SHP77 treated with DMSO at 0.1 percent for 48 hours (cell line): Measurements from ENCODE around the gene VPS35.
A peak's percentile ranks its signal among the peaks of the same experiment; 100 is the strongest.
"Not testable (repeated sequence)": the region's sequence is repeated elsewhere in the genome, so short reads cannot be mapped to it uniquely, and the experiment has no call there.

ENCODE experiments used
- DNase-seq: peaks from one replicate; lab custom pipeline; 2025; lab: John Stamatoyannopoulos, UW

The VPS35 gene

GRCh38 chr16:46658925-46659324 is 30.1 kb downstream of the VPS35 start:
- no peak for DNase-seq

- DNase-seq: no peak
Observed at GRCh38 chr16:46651305-46651704, 37.7 kb downstream of the VPS35 start.

- DNase-seq: no peak
Observed at GRCh38 chr16:46650254-46650623, 38.7 kb downstream of the VPS35 start.

DNA sequence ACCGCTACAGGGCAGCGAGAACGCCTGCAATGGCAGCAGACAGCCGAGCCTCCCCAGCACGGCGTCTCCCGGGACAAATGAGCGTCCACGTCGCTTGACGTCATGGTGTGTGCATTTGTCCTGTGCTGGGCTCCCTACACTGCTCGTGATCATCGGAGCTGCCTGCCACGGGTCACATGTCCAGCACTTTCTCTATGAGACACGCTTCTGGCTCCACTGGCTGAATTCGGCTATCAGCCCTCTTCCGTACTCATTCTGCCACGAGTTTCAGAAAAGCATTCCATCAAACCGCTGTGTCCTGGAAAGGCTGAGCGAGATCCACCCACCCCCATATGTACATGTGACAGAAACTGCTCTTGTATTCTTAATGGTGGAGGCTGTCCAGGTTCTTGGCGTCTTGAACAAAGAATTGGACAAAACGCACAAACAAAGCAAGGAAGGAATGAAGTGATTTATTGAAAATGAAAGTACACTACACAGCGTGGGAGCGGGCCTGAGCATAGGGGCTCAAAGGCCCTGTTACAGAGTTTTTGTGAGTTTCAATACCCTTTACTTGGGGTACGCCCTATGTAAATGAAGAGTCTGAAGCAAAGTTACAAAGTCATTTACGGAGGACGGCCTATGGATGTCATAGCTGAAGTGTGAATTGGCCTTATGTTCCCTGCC is 39.3 kb downstream of the VPS35 start:
- no peak for DNase-seq

GRCh38 chr16:46648656-46649055 is 40.3 kb downstream of the VPS35 start:
- DNase-seq: no peak

DNA sequence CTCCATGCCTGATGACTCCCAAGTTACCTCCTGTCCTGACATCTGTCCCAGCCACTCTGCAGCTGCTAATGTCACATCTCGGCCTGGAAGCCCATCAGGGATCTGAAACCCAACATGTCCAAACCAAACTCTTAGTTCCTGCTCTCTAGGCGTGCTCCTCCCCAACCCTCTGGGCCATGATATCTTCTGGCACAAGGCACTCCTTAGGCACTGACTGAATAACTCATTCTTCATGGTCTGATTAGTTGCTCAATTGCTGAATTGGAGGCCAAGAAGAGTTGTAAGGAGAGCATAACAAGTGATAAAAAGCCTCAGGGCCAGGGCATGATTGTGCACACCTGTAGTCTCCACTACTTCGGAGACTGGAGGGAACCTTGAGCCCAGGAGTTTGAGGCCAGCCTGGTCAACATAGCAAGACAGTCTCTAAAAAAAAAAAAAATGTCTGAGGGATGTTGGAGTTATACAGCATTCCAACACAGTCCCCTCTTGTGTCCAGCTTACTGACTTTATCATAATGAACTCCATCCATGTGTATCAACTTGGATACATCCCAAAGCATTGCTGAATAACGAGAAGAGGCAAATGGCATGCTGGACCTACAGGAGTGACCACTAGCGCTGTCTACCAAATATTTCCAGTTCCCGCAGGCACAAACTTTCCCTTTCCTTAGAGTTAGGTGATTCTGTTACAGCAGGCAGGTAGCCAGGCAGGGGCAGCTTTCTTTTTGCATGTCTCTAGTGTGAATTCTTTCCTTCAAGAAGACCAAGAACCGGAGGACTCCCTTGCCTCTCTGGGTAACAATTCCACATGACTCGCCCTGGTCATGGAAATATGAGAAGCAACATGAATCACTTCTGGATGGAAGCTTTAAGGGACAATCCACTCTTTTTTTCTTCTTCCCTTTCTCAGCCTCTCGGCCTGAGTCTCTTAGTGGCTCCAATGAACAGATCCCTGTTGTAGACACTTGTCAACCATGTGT is 49.7 kb downstream of the VPS35 start:
- DNase-seq: no peak

DNA sequence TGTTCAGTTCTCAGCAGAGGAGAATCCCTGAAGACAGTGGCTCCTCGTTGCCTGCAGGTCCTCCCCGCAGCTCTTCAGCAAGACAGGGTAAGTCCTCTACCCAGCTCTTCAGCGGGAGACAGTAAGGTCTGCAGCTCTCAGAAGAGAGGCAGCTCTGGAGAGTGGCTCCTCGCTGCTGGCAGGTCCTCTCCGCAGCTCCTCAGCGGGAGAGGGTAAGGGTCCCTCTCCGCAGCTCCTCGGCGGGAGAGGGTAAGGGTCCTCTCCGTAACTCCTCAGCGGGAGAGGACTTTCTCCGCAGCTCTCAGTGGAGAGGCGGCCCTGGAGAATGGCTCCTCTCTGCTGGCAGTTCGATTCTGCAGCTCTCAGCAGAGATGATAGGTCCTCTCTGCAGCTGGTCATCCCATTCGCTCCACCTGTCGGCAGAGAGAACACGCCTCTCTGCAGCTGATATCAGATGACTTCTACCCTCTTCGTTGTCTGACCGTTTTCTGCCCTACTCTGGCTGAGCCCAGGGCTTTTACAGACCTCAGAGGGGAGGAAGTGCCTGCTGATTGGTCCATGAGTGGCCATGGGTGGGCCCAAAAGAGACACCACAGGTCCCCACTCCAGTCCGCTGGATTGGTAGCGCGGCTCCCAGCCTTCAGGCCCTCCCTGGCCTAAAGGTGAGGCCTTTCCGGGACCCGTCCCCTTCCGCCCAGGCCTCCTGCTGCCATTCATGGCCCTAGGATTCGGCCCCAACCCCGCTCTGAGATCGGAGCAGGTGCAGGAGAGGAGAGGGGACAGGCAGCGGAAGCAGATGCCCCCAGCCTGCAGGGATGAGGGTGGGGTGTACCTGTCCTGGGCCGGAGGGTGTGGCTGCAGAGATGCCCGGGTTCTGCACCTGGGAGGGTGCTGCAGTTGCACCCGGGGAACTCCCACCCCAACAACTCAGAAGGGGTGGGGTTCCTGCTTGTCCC is 55.9 kb downstream of the VPS35 start:
- peak; percentile 95 for DNase-seq

GRCh38 chr16:46629331-46630219 is 59.4 kb downstream of the VPS35 start:
- peak; percentile 39 for DNase-seq

DNA sequence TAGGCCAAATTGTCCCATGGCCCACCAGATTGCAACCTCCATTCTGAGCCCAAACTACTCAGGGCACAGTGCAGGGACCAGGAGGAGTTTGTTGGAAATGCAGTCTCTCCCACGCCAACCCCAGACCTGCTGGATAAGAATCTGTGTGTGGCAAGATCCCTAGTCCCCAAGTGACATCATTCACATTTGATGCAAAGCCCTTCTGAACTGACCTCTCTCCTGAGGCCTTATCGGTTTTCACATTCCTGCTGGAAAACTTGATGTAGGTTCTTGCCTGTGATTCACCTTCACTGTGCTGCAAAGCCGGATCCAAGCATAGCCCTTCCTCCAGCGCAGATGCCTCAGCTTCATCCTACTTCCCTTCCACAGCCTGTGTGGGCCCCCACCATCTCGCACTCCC is 61.2 kb downstream of the VPS35 start:
- no peak for DNase-seq

DNA sequence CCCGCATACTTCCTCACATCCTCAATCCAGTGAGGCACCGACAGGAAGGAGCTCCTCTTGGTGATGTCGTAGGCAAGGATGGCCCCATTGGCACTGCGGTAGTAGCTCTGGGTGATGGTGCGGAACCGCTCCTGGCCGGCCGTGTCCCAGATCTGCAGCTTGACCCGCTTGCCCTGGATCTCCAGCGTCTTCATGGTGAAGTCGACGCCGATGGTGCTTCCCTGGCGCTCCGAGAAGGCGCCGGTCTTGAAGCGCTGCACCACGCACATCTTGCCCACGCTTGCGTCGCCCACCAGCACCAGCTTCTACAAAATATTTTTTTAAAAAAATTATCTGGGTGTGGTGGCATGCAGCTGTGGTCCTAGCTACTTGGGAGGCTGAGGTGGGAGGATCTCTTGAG is 62.3 kb downstream of the VPS35 start:
- not testable (repeated sequence) for DNase-seq

DNA sequence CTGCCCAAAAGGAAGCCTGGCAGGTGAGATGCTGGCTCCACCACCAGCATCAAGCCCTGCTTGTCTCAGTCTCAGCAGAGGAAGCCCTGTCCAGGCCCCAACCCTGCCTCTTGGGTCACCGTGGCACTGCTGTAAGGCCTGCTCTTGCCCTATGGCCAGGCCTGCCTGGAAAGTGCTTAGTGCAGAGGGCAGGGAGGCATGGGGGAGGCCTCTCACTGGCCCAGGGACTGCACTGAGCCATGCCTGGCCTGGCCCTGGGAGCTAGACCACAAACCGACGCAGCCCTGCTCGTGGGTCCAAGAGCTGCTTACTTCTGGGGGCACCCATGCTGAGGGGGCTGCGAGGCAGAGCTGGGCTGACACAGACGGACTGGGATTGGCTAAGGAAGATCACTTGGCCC is 64.1 kb downstream of the VPS35 start:
- DNase-seq: not testable (repeated sequence)

DNA sequence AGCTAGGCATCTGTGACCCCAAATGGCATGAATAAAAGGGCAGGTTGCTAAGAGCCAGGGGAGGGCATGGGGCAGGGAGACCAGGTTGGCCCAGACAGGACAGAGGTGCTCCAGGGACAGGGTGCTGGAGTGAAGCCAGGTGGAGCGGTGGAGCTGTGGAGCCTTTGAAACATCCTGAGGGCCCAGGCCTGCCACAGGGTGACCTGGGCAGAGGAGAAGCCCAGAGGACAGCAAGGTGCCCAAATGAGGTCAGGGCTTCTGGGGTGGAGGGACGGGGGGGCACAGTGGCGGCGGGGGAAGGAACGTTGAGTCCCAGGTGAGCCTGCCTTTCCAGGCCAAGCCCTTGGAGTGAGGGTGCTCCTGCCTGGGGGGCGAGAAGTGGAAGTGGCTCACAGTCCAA is 65.3 kb downstream of the VPS35 start:
- not testable (repeated sequence) for DNase-seq

GRCh38 chr16:46623246-46623645 is 65.7 kb downstream of the VPS35 start:
- DNase-seq: not testable (repeated sequence)

GRCh38 chr16:46621934-46622676 is 66.9 kb downstream of the VPS35 start:
- no peak for DNase-seq

- DNase-seq: peak; percentile 91
Observed at GRCh38 chr16:46621006-46621933, 67.7 kb downstream of the VPS35 start, which contains the start of gene SHCBP1. TSS of gene SHCBP1 (minus strand) at chr16:46621379. CDS start at chr16:46621359, 20 bp downstream.

DNA sequence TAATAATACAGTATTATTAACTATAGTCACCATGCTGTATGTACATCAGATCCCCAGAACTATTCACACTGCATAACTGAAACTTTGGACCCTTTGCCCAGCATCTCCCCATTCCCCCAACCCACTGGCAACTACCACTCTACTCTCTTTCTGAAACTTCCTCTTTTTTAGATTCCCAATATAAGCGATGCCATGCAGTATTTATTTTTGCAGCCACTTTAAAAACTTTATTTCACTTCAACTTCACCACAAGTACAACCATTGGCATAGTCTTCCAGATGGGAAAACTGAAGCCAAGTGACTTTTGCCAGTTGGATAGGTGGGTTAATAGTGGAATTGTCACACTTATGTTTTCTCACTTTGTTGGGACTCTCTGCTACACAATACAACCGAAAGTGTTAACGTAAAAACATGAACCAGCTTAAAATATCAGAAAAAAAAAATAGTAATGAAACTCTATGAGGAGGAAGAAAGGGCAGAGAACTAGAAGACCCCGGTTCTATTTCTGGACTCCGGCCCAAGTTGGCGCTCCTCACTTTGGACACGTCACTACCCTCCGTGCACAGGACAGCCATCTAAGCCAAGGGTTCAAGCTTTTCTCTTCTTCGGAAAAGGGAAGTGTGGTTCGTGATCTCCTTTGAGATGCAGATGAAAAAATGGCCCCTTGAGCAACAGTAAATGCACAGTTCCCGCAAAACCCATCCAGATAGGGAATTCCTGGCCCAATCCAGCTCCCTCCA is 68.5 kb downstream of the VPS35 start:
- DNase-seq: no peak

DNA sequence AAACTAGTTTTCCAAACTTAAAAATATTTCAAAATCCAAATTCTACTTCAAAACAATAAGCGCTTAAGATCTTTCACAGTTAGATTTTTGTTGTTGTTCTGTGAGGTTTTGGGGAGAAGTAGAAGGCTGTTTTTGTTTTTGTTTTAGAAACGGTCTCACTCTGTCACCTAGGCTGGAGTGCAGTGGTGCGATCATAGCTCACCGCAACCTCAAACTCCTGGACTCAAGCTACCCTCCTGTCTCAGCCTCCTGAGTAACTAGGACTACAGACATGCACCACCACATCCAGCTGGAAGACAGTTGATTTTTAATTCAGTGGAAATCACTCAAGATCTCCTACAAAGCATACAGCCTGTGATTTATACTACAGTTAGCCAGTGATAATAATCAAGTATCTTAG is 70.5 kb downstream of the VPS35 start:
- no peak for DNase-seq

- DNase-seq: no peak
Observed at GRCh38 chr16:46614006-46614405, 75.0 kb downstream of the VPS35 start.
